Ovary (tissue), 9 donors: ENCODE measurements around the gene ROS1. TPM values are rescaled to one million over a fixed set of nuclear protein-coding genes. Genes with fewer than 3 reads are reported as not detected.

Experiments
- DNase-seq, 5 donors: peaks; one replicate each; pipeline ENCODE4 v3.0.0-alpha.2; 2019 to 2020
- H3K27ac ChIP-seq, 2 donors: fragments of 200-600 bp; one replicate each; pipeline versions ENCODE4 v1.5.1 to v1.8.0; 2019 to 2022
- H3K27me3 ChIP-seq: fragments of 200-600 bp; one replicate; pipeline ENCODE4 v1.8.0; 2022
- H3K36me3 ChIP-seq: fragments of 200-600 bp; sonication (generic); one replicate; pipeline ENCODE4 v1.5.1; 2019
- H3K4me1 ChIP-seq: one replicate; pipeline ENCODE4 v1.8.1; 2013; ENCODE audit warnings: mild to moderate bottlenecking, moderate library complexity; ENCODE audit not compliant: insufficient read depth
- H3K4me3 ChIP-seq: fragments of 200-600 bp; sonication (generic); one replicate; pipeline ENCODE4 v1.5.1; 2017
- H3K9me3 ChIP-seq, 2 donors: fragments of 200-600 bp in 1 of 2; sonication (generic) in 1 of 2; one replicate each; pipeline versions ENCODE4 v1.5.1 to v1.8.1; 2013 to 2019; ENCODE audit warnings: mild to moderate bottlenecking in 1 of 2, moderate library complexity in 1 of 2
- EP300 ChIP-seq: sonication (generic); formaldehyde crosslinking; IDR thresholded peaks from one replicate; pipeline ENCODE4 v1.6.1; 2017; ENCODE audit warnings: antibody characterized with exemption
- POLR2A ChIP-seq: fragments of 450-650 bp; IDR thresholded peaks from one replicate; pipeline ENCODE4 v1.6.1; 2017; ENCODE audit warnings: antibody characterized with exemption, mild to moderate bottlenecking, moderate library complexity
- WGBS, 3 donors: extraction: QIAGEN DNeasy Blood & Tissue Kit in 1 of 3; methylation state at CpG; one replicate each; pipeline versions ENCODE4 v1.1.5 to v1.1.7; 2013 to 2017; 5-methylcytosine and 5-hydroxymethylcytosine counted together
- intact Hi-C, 4 donors: fragments of 100-400 bp; cut with DNase I; formaldehyde crosslinking; loops; one replicate each; pipeline versions ENCODE4 v1.11.0 to v1.15.1; 2022 to 2023
- polyA plus RNA-seq, 2 donors: library from polyadenylated mRNA; stranded (reverse); fragments of 200-250 nt in 1 of 2; fragments of 350-450 nt in 1 of 2; fragmentation: Illumina TruSeq in 1 of 2; extraction: RNeasy Lipid Tissue Mini Kit (QIAGEN cat#74804) in 1 of 2; gene quantifications; one replicate each; pipeline ENCODE4 v1.2.3, GENCODE V29; 2013 to 2014
- total RNA-seq, 7 donors: library from RNA; depleted of rRNA in 2 of 7; stranded (reverse); fragments of >200 nt in 2 of 7; fragmentation: NEBNext Ultra II Directional in 3 of 7; extraction: Animal tissue kit (Norgen Biotek cat#: 25700) in 3 of 7; gene quantifications; one replicate each; pipeline versions ENCODE4 v1.1.0 to v1.2.4, GENCODE V29; 2016 to 2023
- TF ChIP-seq, protein P1 (sequence below), 3 donors: fragments of 450-650 bp in 2 of 3; fragments of 200-600 bp in 1 of 3; IDR thresholded peaks; one replicate each; pipeline versions ENCODE4 v1.5.1 to v1.8.0; 2016 to 2022; ENCODE audit warnings: antibody characterized with exemption in 3 of 3, mild to moderate bottlenecking in 1 of 3
- donor health status: DM: no; HTN: no; CAD: no; lungs with moderate emphysema.
- donor health status: DM: no; HTN: no; CAD: no.
- donor health status: Bipolar disorder and iron deficiency.
- donor health status: DM: yes; HTN: yes; CAD: no.
- donor health status: DM: no; HTN: no; CAD: no.
- donor health status: DM: yes; HTN: yes; CAD: no.

Gene ROS1
- total and polyA plus RNA-seq, 9 donors, result under 0.01 to 0.62 (median 0.14) TPM; not detected in 5

GRCh38 chr6:117275711-117276110 is 150.0 kb downstream of the ROS1 start:
- Histone ChIP-seq H3K4me3 (no peak overlapping the region), H3K4me1 (no peaks in the 10 kb centered on the region), H3K36me3 (no peaks in the 10 kb centered on the region), H3K27ac (no peak overlapping the region), H3K9me3 (no peaks in the 10 kb centered on the region), H3K27me3 (no peaks in the 10 kb centered on the region)
- intact Hi-C loops, result no loop called here
- no peak for DNase-seq
- 57 to 70% (median 57%) methylated on average over 5 of the region's 5 CpGs for WGBS, 3 donors
- TF ChIP-seq, protein P1, sequence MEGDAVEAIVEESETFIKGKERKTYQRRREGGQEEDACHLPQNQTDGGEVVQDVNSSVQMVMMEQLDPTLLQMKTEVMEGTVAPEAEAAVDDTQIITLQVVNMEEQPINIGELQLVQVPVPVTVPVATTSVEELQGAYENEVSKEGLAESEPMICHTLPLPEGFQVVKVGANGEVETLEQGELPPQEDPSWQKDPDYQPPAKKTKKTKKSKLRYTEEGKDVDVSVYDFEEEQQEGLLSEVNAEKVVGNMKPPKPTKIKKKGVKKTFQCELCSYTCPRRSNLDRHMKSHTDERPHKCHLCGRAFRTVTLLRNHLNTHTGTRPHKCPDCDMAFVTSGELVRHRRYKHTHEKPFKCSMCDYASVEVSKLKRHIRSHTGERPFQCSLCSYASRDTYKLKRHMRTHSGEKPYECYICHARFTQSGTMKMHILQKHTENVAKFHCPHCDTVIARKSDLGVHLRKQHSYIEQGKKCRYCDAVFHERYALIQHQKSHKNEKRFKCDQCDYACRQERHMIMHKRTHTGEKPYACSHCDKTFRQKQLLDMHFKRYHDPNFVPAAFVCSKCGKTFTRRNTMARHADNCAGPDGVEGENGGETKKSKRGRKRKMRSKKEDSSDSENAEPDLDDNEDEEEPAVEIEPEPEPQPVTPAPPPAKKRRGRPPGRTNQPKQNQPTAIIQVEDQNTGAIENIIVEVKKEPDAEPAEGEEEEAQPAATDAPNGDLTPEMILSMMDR (IDR thresholded peaks at IDR 0.05), result no peak
- no peak for TF ChIP-seq EP300
- TF ChIP-seq POLR2A, result no peak

DNA sequence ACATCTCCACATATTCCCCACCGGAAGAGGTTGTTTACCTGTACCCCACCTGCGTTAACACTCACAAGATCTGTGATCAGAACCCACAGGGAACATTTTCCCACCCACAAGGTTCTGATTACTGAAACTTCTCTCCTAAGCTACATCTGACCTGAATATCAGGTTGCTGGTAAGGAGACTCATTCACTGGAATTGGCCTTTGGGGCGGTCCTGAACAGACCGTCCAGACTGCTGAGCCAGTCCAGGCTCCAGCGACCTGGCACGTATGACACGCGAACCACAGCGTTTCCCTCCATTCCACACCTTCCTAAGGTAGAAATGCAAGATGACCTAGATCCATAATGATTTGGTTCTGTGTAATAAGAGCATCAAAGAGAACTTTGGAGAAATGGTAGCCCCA is 150.5 kb downstream of the ROS1 start:
- no peaks in the 10 kb centered on the region for H3K36me3 ChIP-seq
- peaks cover 3% of the 10 kb centered on the region for H3K4me1 ChIP-seq
- TF ChIP-seq, protein P1 (IDR thresholded peaks at IDR 0.05), result no peak
- TF ChIP-seq POLR2A, result no peak
- TF ChIP-seq EP300, result no peak
- intact Hi-C loops, result no loop called here
- no peaks in the 10 kb centered on the region for H3K27me3 ChIP-seq
- WGBS, 3 donors, result 79 to 89% (median 85%) methylated on average over 9 of the region's 9 CpGs
- no peaks in the 10 kb centered on the region for H3K9me3 ChIP-seq
- no peak overlapping the region for H3K4me3 ChIP-seq
- DNase-seq, result no peak
- no peak overlapping the region for H3K27ac ChIP-seq

DNA sequence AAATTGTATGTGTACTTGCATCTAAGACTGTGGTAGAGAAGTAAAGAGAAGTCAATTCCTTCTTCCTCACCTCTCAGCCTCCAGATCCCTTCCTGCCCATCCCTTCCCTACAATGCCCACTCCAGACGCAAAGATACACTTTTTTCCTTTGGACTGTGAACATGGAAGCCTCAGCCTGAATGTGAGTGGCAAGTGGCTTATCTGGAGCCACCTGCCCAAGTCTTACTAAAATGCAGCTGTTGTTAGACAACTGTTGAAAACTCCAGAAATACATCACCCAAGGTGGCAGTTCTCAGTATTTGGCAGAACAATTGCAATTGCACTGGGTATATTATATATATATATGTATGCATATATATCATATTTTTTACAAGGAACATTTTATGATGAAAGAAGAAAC is 152.9 kb downstream of the ROS1 start:
- Histone ChIP-seq H3K4me3 (no peak overlapping the region), H3K4me1 (peaks cover 4% of the 10 kb centered on the region), H3K27me3 (no peaks in the 10 kb centered on the region), H3K27ac (no peak overlapping the region), H3K36me3 (no peaks in the 10 kb centered on the region), H3K9me3 (no peaks in the 10 kb centered on the region)
- intact Hi-C loops, result no loop called here
- TF ChIP-seq, protein P1 (IDR thresholded peaks at IDR 0.05), result no peak
- no peak for TF ChIP-seq POLR2A
- no peak for TF ChIP-seq EP300
- no peak for DNase-seq
- 42 to 64% (median 56%) methylated on average over 1 of the region's 1 CpG for WGBS, 3 donors

GRCh38 chr6:117272032-117272866 is 153.5 kb downstream of the ROS1 start:
- Histone ChIP-seq H3K27me3 (no peaks in the 10 kb centered on the region), H3K4me3 (no peak overlapping the region), H3K4me1 (peaks cover 4% of the 10 kb centered on the region), H3K36me3 (no peaks in the 10 kb centered on the region), H3K27ac (no peak overlapping the region), H3K9me3 (no peaks in the 10 kb centered on the region)
- WGBS, 3 donors, result 11 to 14% (median 12%) methylated on average over 8 of the region's 8 CpGs
- no peak for TF ChIP-seq POLR2A
- no peak for DNase-seq
- intact Hi-C loops, result no loop called here

DNA sequence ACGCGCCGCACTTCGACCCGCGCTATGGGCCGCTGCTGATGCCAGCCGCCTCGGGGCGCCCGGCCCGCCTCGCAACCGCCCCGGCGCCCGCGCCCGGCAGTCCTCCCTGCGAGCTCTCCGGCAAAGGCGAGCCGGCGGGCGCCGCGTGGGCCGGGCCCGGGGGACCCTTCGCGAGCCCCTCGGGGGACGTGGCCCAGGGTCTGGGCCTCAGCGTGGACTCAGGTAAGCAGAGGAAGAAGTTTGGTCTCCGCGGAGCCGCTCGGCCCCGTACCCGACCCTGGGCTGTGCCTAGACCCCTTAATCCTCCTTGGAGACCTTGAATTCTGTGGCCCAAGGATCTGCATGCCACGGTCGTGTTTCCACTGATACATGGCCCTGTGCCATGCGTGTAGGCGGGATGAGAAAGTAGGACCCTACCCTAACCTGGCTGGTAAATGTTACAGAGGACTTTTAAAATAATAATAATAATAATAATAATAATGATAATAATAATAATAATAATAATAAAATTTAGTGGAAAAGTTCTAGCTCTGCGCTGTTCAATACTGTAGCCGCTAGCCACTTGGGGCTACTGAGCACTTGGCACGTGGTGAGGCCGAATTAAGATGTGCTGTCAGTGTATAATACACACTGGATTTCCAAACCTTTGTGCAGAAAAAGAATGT is 154.8 kb downstream of the ROS1 start:
- WGBS, 3 donors, result 3 to 9% (median 4%) methylated on average over 15 to 48 of the region's 48 CpGs
- Histone ChIP-seq H3K9me3 (no peaks in the 10 kb centered on the region), H3K36me3 (no peaks in the 10 kb centered on the region), H3K27me3 (no peaks in the 10 kb centered on the region), H3K27ac (no peak overlapping the region), H3K4me1 (peaks cover 4% of the 10 kb centered on the region), H3K4me3 (no peak overlapping the region)
- TF ChIP-seq EP300, result no peak
- no peak for TF ChIP-seq POLR2A
- TF ChIP-seq, protein P1 (IDR thresholded peaks at IDR 0.05), result no peak
- DNase-seq, result no peak
- intact Hi-C loops, result no loop called here
